HCT116 (cell line): ENCODE results near the gene DEFB129. TPM values are rescaled to one million over a fixed set of nuclear protein-coding genes. Genes with fewer than 3 reads are reported as not detected.
A peak's percentile ranks its signal among the peaks of the same experiment; 100 is the strongest.

Experiments used
- ATAC-seq: fragments of 200-7000 bp; cut with Tn5 transposase; 2 replicates; pipeline ENCODE4 v1.9.1; 2020; ENCODE audit warnings: mild to moderate bottlenecking, moderate library complexity
- BruUV-seq: library from RNA; stranded (reverse); fragments of 400-500 nt; replicated peaks from 2 replicates; lab custom pipeline; 2021; lab: Mats Ljungman, UMichigan
- CTCF ChIA-PET: fragments of 300-600 bp; sonication (Branson Sonifier 250); formaldehyde crosslinking; loops from one replicate; lab custom pipeline; 2021; ENCODE audit warnings: antibody characterized with exemption; lab: Charles Lee
- POLR2A ChIA-PET: fragments of 300-600, 350-600 bp; sonication (Branson Sonifier 250); formaldehyde crosslinking; loops from one replicate; lab custom pipeline; 2021; ENCODE audit warnings: antibody characterized with exemption; lab: Charles Lee
- RAD21 ChIA-PET, 2 experiments: fragments of 300-600 bp; sonication (Branson Sonifier 250); formaldehyde crosslinking; loops; one replicate each; lab custom pipeline; 2023; ENCODE audit warnings: low total read pairs in 2 of 2; ENCODE audit not compliant: uncharacterized antibody in 2 of 2, unreplicated experiment in 2 of 2, low non-redundant PET in 1 of 2; lab: Charles Lee
- DNase-seq: peaks from one replicate; pipeline ENCODE4 v3.0.0-alpha.2; 2010; ENCODE audit warnings: low read depth, low spot score
- H2AFZ ChIP-seq: fragments of 200-600 bp; shearing (Covaris generic), sonication (generic); 2 replicates; pipeline ENCODE4 v1.6.1; 2017; ENCODE audit warnings: low read depth, mixed run types, mixed read lengths, antibody characterized with exemption, low read length; ENCODE audit not compliant: poor library complexity, severe bottlenecking
- H3K27ac ChIP-seq: 2 replicates; pipeline ENCODE4 v1.5.1; 2012; ENCODE audit warnings: low read depth, low read length
- H3K27me3 ChIP-seq: fragments of 200-600 bp; sonication (generic); 2 replicates; pipeline ENCODE4 v1.6.1; 2016; ENCODE audit warnings: mixed run types, low read length, mixed read lengths; ENCODE audit not compliant: insufficient read depth
- H3K36me3 ChIP-seq, 2 experiments: fragments of 200-500 bp in 1 of 2; fragments of 200-600 bp in 1 of 2; sonication (Bioruptor generic) in 1 of 2; sonication (generic) in 1 of 2; 2 replicates each; pipeline versions ENCODE4 v1.5.1 to v1.6.1; 2014 to 2016; ENCODE audit warnings: low read length in 2 of 2, inconsistent platforms in 1 of 2, mixed read lengths in 1 of 2, mixed run types in 1 of 2; ENCODE audit not compliant: insufficient read depth in 2 of 2, control insufficient read depth in 1 of 2
- H3K4me1 ChIP-seq, 2 experiments: fragments of 200-600 bp in 1 of 2; sonication (generic) in 1 of 2; 2 replicates each; pipeline versions ENCODE4 v1.5.1 to v1.6.1; 2012 to 2017; ENCODE audit warnings: low read length in 2 of 2, inconsistent platforms in 1 of 2, mild to moderate bottlenecking in 1 of 2, mixed read lengths in 1 of 2, mixed run types in 1 of 2, moderate library complexity in 1 of 2; ENCODE audit not compliant: insufficient read depth in 2 of 2, control insufficient read depth in 1 of 2
- H3K4me2 ChIP-seq: fragments of 200-600 bp; sonication (generic); 2 replicates; pipeline ENCODE4 v1.6.1; 2017; ENCODE audit warnings: mixed run types, low read length, mixed read lengths
- H3K4me3 ChIP-seq, 2 experiments: fragments of 200-600 bp in 1 of 2; sonication (generic) in 1 of 2; replicated peaks in 1 of 2; 2 replicates each; pipeline ENCODE4 v1.5.1; 2011 to 2016; ENCODE audit warnings: low read length in 2 of 2, control low read depth in 1 of 2, low read depth in 1 of 2, mild to moderate bottlenecking in 1 of 2, mixed read lengths in 1 of 2, mixed run types in 1 of 2
- H3K79me2 ChIP-seq: fragments of 200-600 bp; sonication (generic); 2 replicates; pipeline ENCODE4 v1.6.1; 2017; ENCODE audit warnings: mild to moderate bottlenecking, mixed run types, low read length, moderate library complexity, mixed read lengths; ENCODE audit not compliant: insufficient read depth
- H3K9ac ChIP-seq: fragments of 200-600 bp; sonication (generic); 2 replicates; pipeline ENCODE4 v1.6.1; 2016; ENCODE audit warnings: low read length, mixed read lengths
- H3K9me2 ChIP-seq: fragments of 200-600 bp; sonication (generic), shearing (Covaris generic); 2 replicates; pipeline ENCODE4 v1.6.1; 2017; ENCODE audit warnings: mixed run types, mild to moderate bottlenecking, moderate library complexity; ENCODE audit not compliant: insufficient read depth
- H3K9me3 ChIP-seq, 2 experiments: fragments of 200-500 bp in 1 of 2; fragments of 200-600 bp in 1 of 2; sonication (Bioruptor generic) in 1 of 2; sonication (generic) in 1 of 2; 2 replicates each; pipeline ENCODE4 v1.6.1; 2014 to 2017; ENCODE audit warnings: low read length in 2 of 2, mixed read lengths in 2 of 2, inconsistent platforms in 1 of 2, low read depth in 1 of 2, mild to moderate bottlenecking in 1 of 2, mixed run types in 1 of 2, moderate library complexity in 1 of 2; ENCODE audit not compliant: control insufficient read depth in 1 of 2, insufficient read depth in 1 of 2
- H4K20me1 ChIP-seq: fragments of 200-600 bp; sonication (generic), shearing (Covaris generic); 2 replicates; pipeline ENCODE4 v1.6.1; 2017; ENCODE audit warnings: mixed run types, mild to moderate bottlenecking, moderate library complexity; ENCODE audit not compliant: insufficient read depth
- CEBPB ChIP-seq: IDR thresholded peaks from 2 replicates; pipeline ENCODE4 v1.6.1; 2012; ENCODE audit warnings: low read depth
- EGR1 ChIP-seq: IDR thresholded peaks from 2 replicates; pipeline ENCODE4 v1.6.1; 2012; ENCODE audit warnings: low read depth
- EZH2 ChIP-seq: fragments of 200-600 bp; sonication (generic); IDR thresholded peaks from 2 replicates; pipeline ENCODE4 v1.6.1; 2017; ENCODE audit warnings: antibody characterized with exemption, mixed run types
- EZH2phosphoT487 ChIP-seq: fragments of 200-600 bp; IDR thresholded peaks from 2 replicates; pipeline ENCODE4 v1.6.1; 2018; ENCODE audit warnings: antibody characterized with exemption, borderline replicate concordance
- FOSL1 ChIP-seq: IDR thresholded peaks from 2 replicates; pipeline ENCODE4 v1.6.1; 2012; ENCODE audit warnings: low read depth
- MAX ChIP-seq: IDR thresholded peaks from 2 replicates; pipeline ENCODE4 v1.6.1; 2012
- POLR2A ChIP-seq: IDR thresholded peaks from 2 replicates; pipeline ENCODE4 v1.7.0; 2011; ENCODE audit warnings: borderline replicate concordance; ENCODE audit not compliant: insufficient read depth, insufficient read length; ENCODE audit errors: extremely low read depth
- POLR2AphosphoS5 ChIP-seq: IDR thresholded peaks from 2 replicates; pipeline ENCODE4 v1.6.1; 2011; ENCODE audit warnings: mild to moderate bottlenecking, low read depth, low read length, moderate library complexity
- RAD21 ChIP-seq: IDR thresholded peaks from 2 replicates; pipeline ENCODE4 v1.6.1; 2012; ENCODE audit warnings: low read depth, mild to moderate bottlenecking
- SIN3A ChIP-seq: IDR thresholded peaks from 2 replicates; pipeline ENCODE4 v1.6.1; 2012; ENCODE audit warnings: low read depth
- SRF ChIP-seq: IDR thresholded peaks from 2 replicates; pipeline ENCODE4 v1.6.1; 2012; ENCODE audit warnings: low read depth
- TCF7L2 ChIP-seq: IDR thresholded peaks from 2 replicates; pipeline ENCODE4 v1.7.0; 2011; ENCODE audit warnings: borderline replicate concordance, inconsistent platforms; ENCODE audit not compliant: insufficient read depth, insufficient read length; ENCODE audit errors: extremely low read depth
- YY1 ChIP-seq: IDR thresholded peaks from 2 replicates; pipeline ENCODE4 v1.6.1; 2011; ENCODE audit warnings: low read length, low read depth, moderate library complexity, mild to moderate bottlenecking; ENCODE audit not compliant: insufficient replicate concordance; ENCODE audit errors: extremely low read depth
- ZBTB33 ChIP-seq: IDR thresholded peaks from 2 replicates; pipeline ENCODE4 v1.6.1; 2011; ENCODE audit warnings: mild to moderate bottlenecking, low read length, moderate library complexity; ENCODE audit not compliant: insufficient replicate concordance; ENCODE audit errors: extremely low read depth
- ZFX ChIP-seq: fragments of 450-650 bp; IDR thresholded peaks from 2 replicates; pipeline ENCODE4 v1.6.1; 2017
- ZNF274 ChIP-seq: fragments of 200-500 bp; sonication (Bioruptor generic); IDR thresholded peaks from 2 replicates; pipeline ENCODE4 v1.6.1; 2014; ENCODE audit warnings: mild to moderate bottlenecking, low read depth, low read length, inconsistent platforms
- intact Hi-C: fragments of 100-400 bp; cut with micrococcal nuclease; formaldehyde crosslinking; loops from 2 replicates; pipeline ENCODE4 v1.10.0; 2022
- total RNA-seq: library from RNA; stranded (reverse); gene quantifications from one replicate; pipeline ENCODE4 v1.2.1, GENCODE V29; 2021; ENCODE audit not compliant: unreplicated experiment
- TF ChIP-seq, protein P1 (sequence below): IDR thresholded peaks from 2 replicates; pipeline ENCODE4 v1.6.1; 2012; ENCODE audit warnings: low read depth

The DEFB129 gene
- total RNA-seq, 1 experiment from 2014 or later: not detected

GRCh38 chr20:276620-277495 is 49.8 kb downstream of the DEFB129 start:
- BruUV-seq: TSS peak; percentile 29

More at GRCh38 chr20:276620-277495, 49.8 kb downstream of the DEFB129 start:
- H3K4me1 ChIP-seq: no peaks in the 10 kb centered on the region
- no peaks in the 10 kb centered on the region for H4K20me1 ChIP-seq
- no peak overlapping the region for H3K27ac ChIP-seq
- DNase-seq (no peak), ATAC-seq (no peak)
- H3K9me3 ChIP-seq: no peaks in the 10 kb centered on the region
- H3K4me3 ChIP-seq: no peak overlapping the region
- H3K79me2 ChIP-seq: no peaks in the 10 kb centered on the region
- TF ChIP-seq SRF (no peak), RAD21 (no peak), POLR2AphosphoS5 (no peak), CEBPB (no peak), EZH2phosphoT487 (no peak), TCF7L2 (no peak), FOSL1 (no peak), MAX (no peak), ZBTB33 (no peak), ZFX (no peak), SIN3A (no peak), POLR2A (no peak), EGR1 (no peak), ZNF274 (no peak), EZH2 (no peak), YY1 (no peak)
- TF ChIP-seq, protein P1, sequence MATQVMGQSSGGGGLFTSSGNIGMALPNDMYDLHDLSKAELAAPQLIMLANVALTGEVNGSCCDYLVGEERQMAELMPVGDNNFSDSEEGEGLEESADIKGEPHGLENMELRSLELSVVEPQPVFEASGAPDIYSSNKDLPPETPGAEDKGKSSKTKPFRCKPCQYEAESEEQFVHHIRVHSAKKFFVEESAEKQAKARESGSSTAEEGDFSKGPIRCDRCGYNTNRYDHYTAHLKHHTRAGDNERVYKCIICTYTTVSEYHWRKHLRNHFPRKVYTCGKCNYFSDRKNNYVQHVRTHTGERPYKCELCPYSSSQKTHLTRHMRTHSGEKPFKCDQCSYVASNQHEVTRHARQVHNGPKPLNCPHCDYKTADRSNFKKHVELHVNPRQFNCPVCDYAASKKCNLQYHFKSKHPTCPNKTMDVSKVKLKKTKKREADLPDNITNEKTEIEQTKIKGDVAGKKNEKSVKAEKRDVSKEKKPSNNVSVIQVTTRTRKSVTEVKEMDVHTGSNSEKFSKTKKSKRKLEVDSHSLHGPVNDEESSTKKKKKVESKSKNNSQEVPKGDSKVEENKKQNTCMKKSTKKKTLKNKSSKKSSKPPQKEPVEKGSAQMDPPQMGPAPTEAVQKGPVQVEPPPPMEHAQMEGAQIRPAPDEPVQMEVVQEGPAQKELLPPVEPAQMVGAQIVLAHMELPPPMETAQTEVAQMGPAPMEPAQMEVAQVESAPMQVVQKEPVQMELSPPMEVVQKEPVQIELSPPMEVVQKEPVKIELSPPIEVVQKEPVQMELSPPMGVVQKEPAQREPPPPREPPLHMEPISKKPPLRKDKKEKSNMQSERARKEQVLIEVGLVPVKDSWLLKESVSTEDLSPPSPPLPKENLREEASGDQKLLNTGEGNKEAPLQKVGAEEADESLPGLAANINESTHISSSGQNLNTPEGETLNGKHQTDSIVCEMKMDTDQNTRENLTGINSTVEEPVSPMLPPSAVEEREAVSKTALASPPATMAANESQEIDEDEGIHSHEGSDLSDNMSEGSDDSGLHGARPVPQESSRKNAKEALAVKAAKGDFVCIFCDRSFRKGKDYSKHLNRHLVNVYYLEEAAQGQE: no peak
- ChIA-PET POLR2A (no interaction called here), CTCF (no interaction called here), RAD21 (no interaction called here)
- H3K9me2 ChIP-seq: no peaks in the 10 kb centered on the region
- H3K27me3 ChIP-seq: no peaks in the 10 kb centered on the region
- peaks cover 3 to 26% of the 10 kb centered on the region in 2 experiments; a peak in 2 of 4 replicates for H3K36me3 ChIP-seq
- no peak overlapping the region for H3K4me2 ChIP-seq
- no peak overlapping the region for H2AFZ ChIP-seq
- intact Hi-C loops: no loop called here
- H3K9ac ChIP-seq: no peak overlapping the region
